Colonic mucosa (tissue), 4 donors: Measurements from ENCODE around the gene NUDT12. TPM values are rescaled to one million over a fixed set of nuclear protein-coding genes. Genes with fewer than 3 reads are reported as not detected.

Source experiments
- DNase-seq: peaks from one replicate; pipeline ENCODE4 v3.0.0-alpha.2; 2020
- H3K27ac ChIP-seq: fragments of 200-600 bp; one replicate; pipeline ENCODE4 v1.8.0; 2021
- H3K27me3 ChIP-seq: fragments of 200-600 bp; one replicate; pipeline ENCODE4 v1.8.0; 2021
- H3K36me3 ChIP-seq: fragments of 200-600 bp; one replicate; pipeline ENCODE4 v1.8.0; 2021
- H3K4me1 ChIP-seq: fragments of 200-600 bp; one replicate; pipeline ENCODE4 v1.8.0; 2021; ENCODE audit warnings: mild to moderate bottlenecking
- H3K4me3 ChIP-seq: fragments of 200-600 bp; one replicate; pipeline ENCODE4 v1.8.0; 2021
- H3K9ac ChIP-seq, 2 donors: one replicate each; pipeline ENCODE4 v1.7.0; 2013; ENCODE audit warnings: control low read depth in 2 of 2, low read depth in 2 of 2, low read length in 2 of 2
- H3K9me3 ChIP-seq: fragments of 200-600 bp; one replicate; pipeline ENCODE4 v1.8.0; 2021
- CTCF ChIP-seq: fragments of 200-600 bp; IDR thresholded peaks from one replicate; pipeline ENCODE4 v1.8.0; 2022; ENCODE audit warnings: antibody characterized with exemption, mild to moderate bottlenecking
- intact Hi-C: fragments of 100-400 bp; cut with DNase I; formaldehyde crosslinking; loops from one replicate; pipeline ENCODE4 v1.14.1; 2022
- total RNA-seq, 2 donors: library from RNA; stranded (reverse); fragmentation: NEBNext Ultra II Directional in 1 of 2; extraction: Animal tissue kit (Norgen Biotek cat#: 25700) in 1 of 2; gene quantifications; one replicate each; pipeline ENCODE4 v1.2.1, GENCODE V29; 2021
- donor health status: healthy.
- donor health status: DM: no; HTN: no; CAD: no.
- donor health status: DM: no; HTN: no; CAD: no.

NUDT12 gene
- total RNA-seq, 2 donors from 2014 or later, result 24.8 to 28.6 TPM

GRCh38 chr5:103514371-103514770 is 48.2 kb downstream of the NUDT12 start:
- Histone ChIP-seq H3K4me3 (no peak overlapping the region), H3K9me3 (no peaks in the 10 kb centered on the region), H3K9ac (no peak overlapping the region), H3K27ac (no peak overlapping the region), H3K27me3 (no peaks in the 10 kb centered on the region), H3K36me3 (no peaks in the 10 kb centered on the region), H3K4me1 (no peaks in the 10 kb centered on the region)
- DNase-seq, result no peak
- TF ChIP-seq CTCF, result no peak
- intact Hi-C loops, result no loop called here

GRCh38 chr5:103513701-103514100 is 48.9 kb downstream of the NUDT12 start:
- no peak for DNase-seq
- no peak overlapping the region for H3K4me3 ChIP-seq
- no peak overlapping the region for H3K27ac ChIP-seq
- H3K4me1 ChIP-seq, result no peaks in the 10 kb centered on the region
- no peaks in the 10 kb centered on the region for H3K9me3 ChIP-seq
- intact Hi-C loops, result no loop called here
- H3K27me3 ChIP-seq, result no peaks in the 10 kb centered on the region
- H3K9ac ChIP-seq, result no peak overlapping the region
- no peaks in the 10 kb centered on the region for H3K36me3 ChIP-seq
- no peak for TF ChIP-seq CTCF

- no peaks in the 10 kb centered on the region for H3K27me3 ChIP-seq
- intact Hi-C loops, result no loop called here
- H3K36me3 ChIP-seq, result no peaks in the 10 kb centered on the region
- H3K27ac ChIP-seq, result no peak overlapping the region
- H3K9me3 ChIP-seq, result no peaks in the 10 kb centered on the region
- DNase-seq, result no peak
- H3K4me3 ChIP-seq, result no peak overlapping the region
- no peak overlapping the region for H3K9ac ChIP-seq
- TF ChIP-seq CTCF, result no peak
- H3K4me1 ChIP-seq, result no peaks in the 10 kb centered on the region
Observed at GRCh38 chr5:103512500-103512899, 50.1 kb downstream of the NUDT12 start.

GRCh38 chr5:103511554-103511885 is 51.1 kb downstream of the NUDT12 start:
- Histone ChIP-seq H3K9me3 (no peaks in the 10 kb centered on the region), H3K4me1 (no peaks in the 10 kb centered on the region), H3K27ac (peak overlapping the region; percentile 23), H3K9ac (no peak overlapping the region), H3K27me3 (no peaks in the 10 kb centered on the region), H3K4me3 (no peak overlapping the region), H3K36me3 (no peaks in the 10 kb centered on the region)
- TF ChIP-seq CTCF, result no peak
- no peak for DNase-seq
- intact Hi-C loops, result no loop called here

GRCh38 chr5:103510851-103511553 is 51.6 kb downstream of the NUDT12 start:
- intact Hi-C loops, result no loop called here
- H3K36me3 ChIP-seq, result no peaks in the 10 kb centered on the region
- no peak overlapping the region for H3K9ac ChIP-seq
- no peak for DNase-seq
- H3K27me3 ChIP-seq, result no peaks in the 10 kb centered on the region
- no peaks in the 10 kb centered on the region for H3K9me3 ChIP-seq
- TF ChIP-seq CTCF, result no peak
- no peaks in the 10 kb centered on the region for H3K4me1 ChIP-seq
- peak overlapping the region; percentile 37 for H3K27ac ChIP-seq
- no peak overlapping the region for H3K4me3 ChIP-seq
